ENCODE data around the gene IL15.

- TF ChIP-seq CTCF (conservative IDR thresholded peaks at IDR 0.05) (no peak), ZFX (IDR thresholded peaks at IDR 0.05) (no peak)
These were observed 21.9 kb downstream of the IL15 start for GRCh38 chr4:141658309-141658708.

Data from C4-2B (cell line).